ENCODE data around the gene CDH2. TPM values are rescaled to one million over a fixed set of nuclear protein-coding genes. Genes with fewer than 3 reads are reported as not detected.

CDH2 gene
- total RNA-seq, 1 experiment from 2014 or later = 14.6 TPM

- no TSS peak for BruUV-seq (replicated peaks)
- no peak for DNase-seq (ENCODE audit: unreplicated experiment)
- no peaks in the 10 kb centered on the region for H3K9me3 Mint-ChIP-seq (ENCODE audit: unreplicated experiment)
- CTCF ChIA-PET = no interaction called here
- intact Hi-C loops (cut with micrococcal nuclease) = no loop called here
- H3K4me1 Mint-ChIP-seq (ENCODE audit: insufficient read depth, unreplicated experiment) = no peaks in the 10 kb centered on the region
- no peak overlapping the region for H3K4me3 Mint-ChIP-seq (ENCODE audit: unreplicated experiment)
- H3K27me3 Mint-ChIP-seq (ENCODE audit: insufficient read depth, unreplicated experiment) = no peaks in the 10 kb centered on the region
- no peak for TF ChIP-seq CTCF (IDR thresholded peaks at IDR 0.05; ENCODE audit: unreplicated experiment)
- no peak overlapping the region for H3K27ac Mint-ChIP-seq (ENCODE audit: low read depth, unreplicated experiment)
- POLR2A ChIA-PET = no interaction called here
- no peaks in the 10 kb centered on the region for H3K36me3 Mint-ChIP-seq (ENCODE audit: insufficient read depth, unreplicated experiment)
These were observed 9.0 kb downstream of the CDH2 start for GRCh38 chr18:28167835-28168349.

- Mint-ChIP-seq H3K27me3 (ENCODE audit: insufficient read depth, unreplicated experiment) (no peaks in the 10 kb centered on the region), H3K27ac (ENCODE audit: low read depth, unreplicated experiment) (no peak overlapping the region), H3K9me3 (ENCODE audit: unreplicated experiment) (no peaks in the 10 kb centered on the region), H3K36me3 (ENCODE audit: insufficient read depth, unreplicated experiment) (no peaks in the 10 kb centered on the region), H3K4me3 (ENCODE audit: unreplicated experiment) (no peak overlapping the region), H3K4me1 (ENCODE audit: insufficient read depth, unreplicated experiment) (no peaks in the 10 kb centered on the region)
- DNase-seq (ENCODE audit: unreplicated experiment) = no peak
- no peak for TF ChIP-seq CTCF (IDR thresholded peaks at IDR 0.05; ENCODE audit: unreplicated experiment)
- CTCF ChIA-PET = interaction anchor here (0.6 to 0.7 kb wide), 2 partner anchors 554 to 708 kb away, joined by 3 read pairs; no protein-coding TSS in a partner anchor
- POLR2A ChIA-PET = interaction anchor here (1.5 kb wide), 1 partner anchor 9 kb away, joined by 3 read pairs; no protein-coding TSS in a partner anchor
- no TSS peak for BruUV-seq (replicated peaks)
- intact Hi-C loops (cut with micrococcal nuclease) = no loop called here
These were observed 12.0 kb downstream of the CDH2 start for GRCh38 chr18:28164771-28165483.

DNA sequence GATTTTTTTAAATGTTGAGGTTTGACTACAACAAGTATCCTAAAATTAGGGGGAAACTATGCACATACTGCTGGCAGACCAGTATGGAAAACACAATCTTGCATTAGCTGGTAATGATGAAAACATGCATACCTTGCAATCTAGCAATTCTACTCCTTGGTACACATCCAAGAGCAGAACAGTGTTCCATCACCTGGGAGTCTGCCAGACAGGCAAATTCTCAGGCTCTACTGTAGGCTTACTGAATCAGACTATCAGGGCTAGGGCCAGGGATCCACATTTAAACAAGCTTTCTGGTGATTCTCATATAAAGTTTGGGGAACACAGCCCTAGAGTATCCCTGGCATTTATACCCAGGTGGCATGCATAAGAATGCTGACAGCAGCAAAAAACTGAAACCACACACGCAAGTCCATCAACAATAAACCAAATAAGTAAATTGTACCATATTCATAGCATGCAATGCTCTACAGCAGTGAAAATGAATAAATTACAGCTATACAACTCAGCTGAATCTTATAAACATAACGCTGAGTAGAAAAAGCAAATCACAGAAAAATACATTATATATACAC is 13.6 kb downstream of the CDH2 start:
- ChIA-PET CTCF (interaction anchor here (0.5 to 0.9 kb wide), 2 partner anchors 12 to 430 kb away, joined by 3 read pairs; no protein-coding TSS in a partner anchor), POLR2A (interaction anchor here (0.5 to 1.5 kb wide), 4 partner anchors 7 to 758 kb away, joined by 3 read pairs; no protein-coding TSS in a partner anchor)
- Mint-ChIP-seq H3K27me3 (ENCODE audit: insufficient read depth, unreplicated experiment) (no peaks in the 10 kb centered on the region), H3K9me3 (ENCODE audit: unreplicated experiment) (no peaks in the 10 kb centered on the region), H3K36me3 (ENCODE audit: insufficient read depth, unreplicated experiment) (no peaks in the 10 kb centered on the region), H3K4me1 (ENCODE audit: insufficient read depth, unreplicated experiment) (no peaks in the 10 kb centered on the region), H3K27ac (ENCODE audit: low read depth, unreplicated experiment) (no peak overlapping the region), H3K4me3 (ENCODE audit: unreplicated experiment) (no peak overlapping the region)
- intact Hi-C loops (cut with micrococcal nuclease) = no loop called here
- TF ChIP-seq CTCF (IDR thresholded peaks at IDR 0.05; ENCODE audit: unreplicated experiment) = no peak
- no TSS peak for BruUV-seq (replicated peaks)
- peak; percentile 60 for DNase-seq (ENCODE audit: unreplicated experiment)

Measured in MCF 10A (cell line).